HEK293 (cell line): ENCODE results near the gene RDH5.

Experiments used
- CTCF ChIA-PET: fragments of 350-600 bp; formaldehyde crosslinking; extraction: SDS; loops from one replicate; lab custom pipeline; 2021; ENCODE audit warnings: antibody characterized with exemption; lab: Yijun Ruan, JAX
- POLR2A ChIA-PET: fragments of 300-600 bp; formaldehyde crosslinking; extraction: SDS; loops from one replicate; lab custom pipeline; 2020; ENCODE audit warnings: antibody characterized with exemption, inconsistent platforms; lab: Yijun Ruan, JAX
- H3K27ac ChIP-seq: fragments of 200-500 bp; sonication (Bioruptor generic); 2 replicates; pipeline ENCODE4 v1.5.1; 2014; ENCODE audit warnings: low read depth, low read length, control low read depth, inconsistent platforms; ENCODE audit errors: extremely low read depth
- H3K36me3 ChIP-seq, 2 experiments: fragments of 200-500 bp in 1 of 2; sonication (Bioruptor generic) in 1 of 2; 1 replicate in 1 of 2; 2 replicates in 1 of 2; pipeline ENCODE4 v1.5.1; 2014 to 2017; ENCODE audit warnings: inconsistent platforms in 2 of 2, low read length in 2 of 2; ENCODE audit not compliant: control insufficient read depth in 2 of 2, insufficient read depth in 1 of 2
- H3K4me1 ChIP-seq: fragments of 200-500 bp; sonication (Bioruptor generic); 2 replicates; pipeline ENCODE4 v1.5.1; 2014; ENCODE audit warnings: mild to moderate bottlenecking, low read length, inconsistent platforms; ENCODE audit not compliant: control insufficient read depth, insufficient read depth
- H3K4me3 ChIP-seq: 2 replicates; pipeline ENCODE4 v1.5.1; 2011; ENCODE audit warnings: low read depth, mild to moderate bottlenecking, control low read depth, low read length, moderate library complexity
- H3K9me3 ChIP-seq: fragments of 200-500 bp; sonication (Bioruptor generic); 2 replicates; pipeline ENCODE4 v1.5.1; 2014; ENCODE audit warnings: low read depth, low read length, inconsistent platforms; ENCODE audit not compliant: control insufficient read depth, insufficient read depth
- CTCF ChIP-seq: fragments of 450-650 bp; formaldehyde crosslinking; IDR thresholded peaks from 2 replicates; pipeline ENCODE4 v1.5.1; 2016; ENCODE audit warnings: missing biosample characterization, missing genetic modification characterization
- EGR2 ChIP-seq: fragments of 450-650 bp; formaldehyde crosslinking; IDR thresholded peaks from 2 replicates; pipeline ENCODE4 v1.5.1; 2016; ENCODE audit warnings: low read depth, missing biosample characterization, missing genetic modification characterization
- GLIS2 ChIP-seq: fragments of 450-650 bp; formaldehyde crosslinking; IDR thresholded peaks from 2 replicates; pipeline ENCODE4 v1.5.1; 2016; ENCODE audit warnings: missing biosample characterization, missing genetic modification characterization
- OSR2 ChIP-seq: fragments of 450-650 bp; formaldehyde crosslinking; IDR thresholded peaks from 2 replicates; pipeline ENCODE4 v1.5.1; 2016; ENCODE audit warnings: missing biosample characterization, missing genetic modification characterization
- REST ChIP-seq: fragments of 450-650 bp; formaldehyde crosslinking; IDR thresholded peaks from 2 replicates; pipeline ENCODE4 v1.5.1; 2016; ENCODE audit warnings: missing biosample characterization, missing genetic modification characterization
- SCRT2 ChIP-seq: fragments of 450-650 bp; formaldehyde crosslinking; IDR thresholded peaks from 2 replicates; pipeline ENCODE4 v1.5.1; 2016; ENCODE audit warnings: missing biosample characterization, missing genetic modification characterization
- TRIM28 ChIP-seq: IDR thresholded peaks from 2 replicates; pipeline ENCODE4 v1.6.1; 2011; ENCODE audit warnings: low read length, control low read depth, borderline replicate concordance
- YY1 ChIP-seq: fragments of 450-650 bp; formaldehyde crosslinking; IDR thresholded peaks from 2 replicates; pipeline ENCODE4 v1.5.1; 2018; ENCODE audit warnings: missing biosample characterization, missing genetic modification characterization
- ZBTB1 ChIP-seq: fragments of 450-650 bp; formaldehyde crosslinking; IDR thresholded peaks from 2 replicates; pipeline ENCODE4 v1.5.1; 2016; ENCODE audit warnings: missing biosample characterization, missing genetic modification characterization
- ZBTB48 ChIP-seq: fragments of 450-650 bp; formaldehyde crosslinking; IDR thresholded peaks from 2 replicates; pipeline ENCODE4 v1.5.1; 2016; ENCODE audit warnings: missing biosample characterization, missing genetic modification characterization
- ZEB2 ChIP-seq: fragments of 450-650 bp; formaldehyde crosslinking; IDR thresholded peaks from 2 replicates; pipeline ENCODE4 v1.5.1; 2016; ENCODE audit warnings: missing biosample characterization, missing genetic modification characterization
- ZFP37 ChIP-seq: fragments of 450-650 bp; formaldehyde crosslinking; IDR thresholded peaks from 2 replicates; pipeline ENCODE4 v1.5.1; 2016; ENCODE audit warnings: missing biosample characterization, missing genetic modification characterization
- ZNF138 ChIP-seq: fragments of 450-650 bp; formaldehyde crosslinking; IDR thresholded peaks from 2 replicates; pipeline ENCODE4 v1.5.1; 2016; ENCODE audit warnings: missing biosample characterization, missing genetic modification characterization, borderline replicate concordance
- ZNF174 ChIP-seq: fragments of 450-650 bp; formaldehyde crosslinking; IDR thresholded peaks from 2 replicates; pipeline ENCODE4 v1.5.0; 2017; ENCODE audit warnings: missing biosample characterization, mild to moderate bottlenecking, missing genetic modification characterization
- ZNF335 ChIP-seq: fragments of 450-650 bp; formaldehyde crosslinking; conservative IDR thresholded peaks from 2 replicates; pipeline ENCODE4 v1.5.1; 2016; ENCODE audit warnings: missing biosample characterization, missing genetic modification characterization
- ZNF354C ChIP-seq: fragments of 450-650 bp; formaldehyde crosslinking; IDR thresholded peaks from 2 replicates; pipeline ENCODE4 v1.5.1; 2016; ENCODE audit warnings: missing biosample characterization, missing genetic modification characterization, low read depth, borderline replicate concordance
- ZNF362 ChIP-seq: fragments of 450-650 bp; formaldehyde crosslinking; IDR thresholded peaks from 2 replicates; pipeline ENCODE4 v1.5.1; 2016; ENCODE audit warnings: missing biosample characterization, missing genetic modification characterization
- ZNF404 ChIP-seq: fragments of 450-650 bp; formaldehyde crosslinking; IDR thresholded peaks from 2 replicates; pipeline ENCODE4 v1.5.1; 2017; ENCODE audit warnings: missing biosample characterization, missing genetic modification characterization
- ZNF600 ChIP-seq: fragments of 450-650 bp; formaldehyde crosslinking; IDR thresholded peaks from 2 replicates; pipeline ENCODE4 v1.5.1; 2016; ENCODE audit warnings: missing biosample characterization, missing genetic modification characterization
- ZNF654 ChIP-seq: fragments of 450-650 bp; formaldehyde crosslinking; IDR thresholded peaks from 2 replicates; pipeline ENCODE4 v1.5.1; 2016; ENCODE audit warnings: low read depth, missing biosample characterization, missing genetic modification characterization
- ZNF791 ChIP-seq: fragments of 450-650 bp; formaldehyde crosslinking; IDR thresholded peaks from 2 replicates; pipeline ENCODE4 v1.5.1; 2016; ENCODE audit warnings: missing biosample characterization, missing genetic modification characterization
- ZSCAN5A ChIP-seq: fragments of 450-650 bp; formaldehyde crosslinking; IDR thresholded peaks from 2 replicates; pipeline ENCODE4 v1.5.1; 2016; ENCODE audit warnings: missing biosample characterization, missing genetic modification characterization

Gene RDH5

GRCh38 chr12:55719371-55719770 is 822 bp upstream of the RDH5 start (continued):
- TF ChIP-seq ZNF362 (tag by site-specific recombination) = no peak
- no peak for TF ChIP-seq ZNF174
- TF ChIP-seq YY1 (tag by site-specific recombination) = no peak
- TF ChIP-seq REST = no peak

GRCh38 chr12:55720894-55721444 is 776 bp downstream of the RDH5 start:
- Histone ChIP-seq H3K4me1 (peaks cover 13% of the 10 kb centered on the region; the same call in 1 of the 2 replicates), H3K4me3 (no peak overlapping the region), H3K27ac (no peak overlapping the region), H3K9me3 (no peaks in the 10 kb centered on the region), H3K36me3 (peaks cover 6 to 54% of the 10 kb centered on the region in 2 experiments)
- ChIA-PET POLR2A (interaction anchor here (0.7 to 1.7 kb wide), 3 partner anchors 8 to 20 kb away, joined by 3 to 7 read pairs (median 4); partner anchors contain the start of gene CD63), CTCF (interaction anchor here (0.6 to 7.0 kb wide), 11 partner anchors 9 to 105 kb away, joined by 3 to 127 read pairs (median 5); partner anchors contain the start of gene ITGA7)
- TF ChIP-seq OSR2 (tag by site-specific recombination) = no peak
- peak; percentile 83 for TF ChIP-seq ZNF362 (tag by site-specific recombination)
- TF ChIP-seq TRIM28 = no peak
- peak; percentile 36 for TF ChIP-seq ZNF335 (tag by site-specific recombination)
- 0 out of 2 replicates have a peak, but pooled peaks have one; percentile 39 for TF ChIP-seq ZNF600 (tag by site-specific recombination)
- TF ChIP-seq ZNF791 (tag by site-specific recombination) = no peak
- TF ChIP-seq ZNF654 (tag by site-specific recombination) = peak; percentile 30
- TF ChIP-seq SCRT2 = peak; percentile 75
- TF ChIP-seq ZBTB1 (tag by site-specific recombination) = no peak
- TF ChIP-seq EGR2 (tag by site-specific recombination) = peak; percentile 32; the same call in 1 of the 2 replicates
- TF ChIP-seq ZNF404 (tag by site-specific recombination) = no peak
- TF ChIP-seq GLIS2 (tag by site-specific recombination) = peak; percentile 26; the same call in 1 of the 2 replicates
- TF ChIP-seq CTCF = peak; percentile 67; the same call in 1 of the 2 replicates
- no peak for TF ChIP-seq ZEB2 (tag by site-specific recombination)
- TF ChIP-seq ZSCAN5A (tag by site-specific recombination) = no peak
- TF ChIP-seq ZNF354C (tag by site-specific recombination) = no peak
- no peak for TF ChIP-seq ZFP37 (tag by site-specific recombination)
- peak; percentile 79 for TF ChIP-seq ZBTB48 (tag by site-specific recombination)
- no peak for TF ChIP-seq ZNF138 (tag by site-specific recombination)
